Fibroblast of the aortic adventitia (primary cell): ENCODE data around the gene GBX2. TPM values are rescaled to one million over a fixed set of nuclear protein-coding genes. Genes with fewer than 3 reads are reported as not detected.
"Not testable (repeated sequence)": the region's sequence is repeated elsewhere in the genome, so short reads cannot be mapped to it uniquely, and the experiment has no call there.

ENCODE experiments used
- DNase-seq: peaks from one replicate; pipeline ENCODE4 v3.0.0-alpha.2; 2010; ENCODE audit warnings: low read depth
- H3K4me3 ChIP-seq: 2 replicates; pipeline ENCODE4 v1.5.1; 2011; ENCODE audit warnings: low read depth, mild to moderate bottlenecking, control low read depth, low read length, moderate library complexity
- CTCF ChIP-seq: IDR thresholded peaks from 2 replicates; pipeline ENCODE4 v1.5.1; 2011; ENCODE audit warnings: mild to moderate bottlenecking, low read length, control low read depth, inconsistent platforms; ENCODE audit not compliant: insufficient read depth
- total RNA-seq: library from RNA; depleted of rRNA; stranded (reverse); fragments of >200 nt; gene quantifications from 2 replicates; pipeline ENCODE4 v1.2.3, GENCODE V29; 2012; ENCODE audit warnings: low replicate concordance

The GBX2 gene
- total RNA-seq, 1 donor, result not detected

GRCh38 chr2:236156860-236157194, 11.4 kb downstream of the GBX2 start:
- no peak for DNase-seq
- H3K4me3 ChIP-seq, result no peak overlapping the region
- TF ChIP-seq CTCF, result no peak

DNA sequence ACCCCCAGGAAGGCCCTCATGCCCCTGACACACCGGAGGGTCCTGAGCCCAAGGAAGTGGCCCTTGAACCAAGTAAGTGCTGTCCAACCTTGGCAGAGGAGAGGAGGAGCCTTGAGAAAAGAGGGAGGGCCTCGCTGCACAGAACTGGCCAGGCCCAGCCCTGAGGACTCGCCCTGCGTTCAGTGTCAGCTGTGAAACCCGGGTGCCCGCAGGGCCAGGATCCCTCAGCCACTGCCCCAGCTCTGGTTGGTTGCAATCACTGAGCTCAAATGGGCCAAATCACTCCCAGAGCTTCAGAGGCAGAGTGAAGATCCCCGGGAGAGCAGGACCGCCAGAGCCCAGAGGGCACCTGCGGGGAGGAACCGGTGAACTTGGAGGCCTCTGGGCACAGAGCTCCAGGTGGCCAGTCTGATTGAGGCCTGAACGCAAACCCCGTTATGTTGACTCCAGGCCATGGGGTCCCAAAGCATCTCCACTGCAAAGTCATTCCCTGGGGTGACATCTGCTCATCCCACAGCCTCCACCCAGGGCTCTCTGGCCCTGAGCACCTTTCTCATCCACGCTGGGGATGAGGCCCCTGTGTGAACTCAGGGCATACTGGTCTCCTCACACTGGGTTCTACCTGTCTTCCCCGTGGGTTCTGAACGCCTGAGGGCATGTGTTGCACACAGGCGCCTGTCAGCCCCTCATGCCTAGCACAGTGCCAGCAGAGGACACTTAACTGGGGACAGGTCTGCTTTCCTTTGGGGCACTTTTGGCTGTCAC, 11.9 kb downstream of the GBX2 start:
- TF ChIP-seq CTCF, result no peak
- DNase-seq, result no peak
- H3K4me3 ChIP-seq, result no peak overlapping the region

GRCh38 chr2:236155406-236155805, 12.8 kb downstream of the GBX2 start:
- DNase-seq, result no peak
- TF ChIP-seq CTCF, result no peak

DNA sequence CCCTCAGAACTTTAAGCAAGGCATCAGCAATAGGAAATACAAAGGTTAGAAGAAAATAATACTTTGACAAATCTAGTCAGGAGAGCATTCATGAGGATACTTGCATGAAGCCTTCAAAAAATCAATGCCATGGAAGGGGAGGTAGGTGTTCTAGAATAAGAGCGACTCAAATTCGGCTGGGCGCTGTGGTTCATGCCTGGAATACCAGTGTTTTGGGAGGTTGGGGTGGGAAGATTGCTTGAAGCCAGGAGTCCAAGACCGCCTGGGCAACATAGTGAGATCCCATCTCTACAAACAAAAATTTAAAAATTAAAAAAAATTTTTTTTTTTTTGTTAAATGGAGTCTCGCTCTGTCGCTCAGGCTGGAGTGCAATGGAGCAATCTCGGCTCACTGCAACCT, 21.8 kb downstream of the GBX2 start:
- DNase-seq, result no peak
- H3K4me3 ChIP-seq, result no peak overlapping the region
- no peak for TF ChIP-seq CTCF

More at GRCh38 chr2:236155406-236155805, 12.8 kb downstream of the GBX2 start:
- no peak overlapping the region for H3K4me3 ChIP-seq

DNA sequence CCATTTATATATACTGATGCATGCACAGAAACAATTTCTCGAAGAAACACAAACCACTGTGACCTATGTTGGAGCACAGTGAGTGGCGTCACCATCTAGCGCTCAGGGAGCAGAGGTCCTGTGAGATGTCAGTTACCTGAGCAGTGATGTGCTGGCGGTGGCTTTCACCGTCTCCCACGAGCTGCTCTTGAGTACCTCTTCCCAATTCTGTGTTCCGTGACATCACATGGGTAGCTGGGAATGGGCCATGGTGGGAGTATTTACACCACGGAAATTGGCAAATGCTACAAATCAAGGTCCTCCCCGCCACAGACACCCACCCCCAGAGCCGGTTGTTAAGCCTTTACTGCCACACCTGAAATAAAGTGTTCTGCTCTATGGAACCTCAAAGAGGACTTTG, 24.4 kb downstream of the GBX2 start:
- no peak for TF ChIP-seq CTCF
- DNase-seq, result no peak
- H3K4me3 ChIP-seq, result no peak overlapping the region

GRCh38 chr2:236141616-236142015, 26.6 kb downstream of the GBX2 start:
- not testable (repeated sequence) for DNase-seq, H3K4me3 ChIP-seq

DNA sequence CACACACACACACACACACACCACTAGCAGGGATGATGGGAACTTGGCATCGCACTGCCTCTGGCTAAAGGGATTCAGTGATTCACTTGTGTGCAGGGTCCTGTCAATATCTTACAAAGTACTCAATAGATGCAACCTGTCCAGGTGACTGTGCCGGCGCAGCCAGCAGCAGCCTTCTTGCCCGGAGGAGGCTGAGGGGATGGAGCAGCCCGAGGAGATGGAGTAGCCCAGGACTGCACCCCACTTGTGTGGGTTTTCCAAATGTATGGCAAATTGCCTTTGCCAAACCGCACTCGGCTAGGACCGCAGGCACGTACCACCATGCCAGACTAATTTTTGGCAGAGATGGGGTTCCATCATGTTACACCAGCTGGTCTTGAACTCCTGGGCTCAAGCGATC, 31.1 kb downstream of the GBX2 start:
- TF ChIP-seq CTCF, result no peak
- H3K4me3 ChIP-seq, result no peak overlapping the region
- no peak for DNase-seq
